ENCODE results near the gene CEP128.

Gene CEP128

DNA sequence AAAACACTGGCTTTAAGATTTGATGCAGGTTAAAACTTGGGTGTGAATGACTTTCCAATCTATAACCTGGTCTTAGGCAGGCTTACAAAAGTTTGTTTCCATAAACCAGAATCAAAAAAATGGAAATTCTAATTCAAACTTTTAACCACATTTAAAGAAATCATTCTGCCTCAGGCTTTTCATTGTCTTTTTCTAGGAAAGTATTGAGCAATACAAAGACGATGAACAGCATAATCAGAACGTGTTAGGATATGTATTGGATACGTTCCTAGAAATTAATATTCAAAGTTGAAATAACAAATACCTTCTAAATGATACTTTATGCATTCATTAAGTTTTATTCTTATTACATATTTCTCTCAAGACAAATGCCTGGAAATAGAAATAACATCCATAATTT is 172.9 kb downstream of the CEP128 start:
- DNase-seq, result no peak

GRCh38 chr14:80764921-80765507 is 176.5 kb downstream of the CEP128 start:
- DNase-seq, result no peak

DNA sequence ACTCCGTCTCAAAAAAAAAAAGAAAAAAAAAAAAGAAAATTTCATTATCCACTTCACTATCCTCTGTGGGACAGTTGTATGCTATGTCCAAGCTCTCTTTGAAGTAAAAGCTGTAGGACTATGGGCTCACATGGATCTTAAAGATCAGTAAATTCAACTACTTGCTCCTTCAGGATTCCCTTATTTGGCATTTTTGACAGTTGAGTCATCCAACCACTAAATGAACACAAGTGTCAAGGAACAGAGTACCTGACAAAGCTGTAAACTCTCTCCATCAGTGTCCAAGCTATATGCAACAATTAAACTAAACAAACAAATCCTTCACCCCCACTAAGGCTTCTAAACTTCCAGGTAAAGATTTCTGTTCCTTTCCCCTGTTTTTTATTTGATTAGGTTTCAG is 177.0 kb downstream of the CEP128 start:
- DNase-seq, result no peak

DNA sequence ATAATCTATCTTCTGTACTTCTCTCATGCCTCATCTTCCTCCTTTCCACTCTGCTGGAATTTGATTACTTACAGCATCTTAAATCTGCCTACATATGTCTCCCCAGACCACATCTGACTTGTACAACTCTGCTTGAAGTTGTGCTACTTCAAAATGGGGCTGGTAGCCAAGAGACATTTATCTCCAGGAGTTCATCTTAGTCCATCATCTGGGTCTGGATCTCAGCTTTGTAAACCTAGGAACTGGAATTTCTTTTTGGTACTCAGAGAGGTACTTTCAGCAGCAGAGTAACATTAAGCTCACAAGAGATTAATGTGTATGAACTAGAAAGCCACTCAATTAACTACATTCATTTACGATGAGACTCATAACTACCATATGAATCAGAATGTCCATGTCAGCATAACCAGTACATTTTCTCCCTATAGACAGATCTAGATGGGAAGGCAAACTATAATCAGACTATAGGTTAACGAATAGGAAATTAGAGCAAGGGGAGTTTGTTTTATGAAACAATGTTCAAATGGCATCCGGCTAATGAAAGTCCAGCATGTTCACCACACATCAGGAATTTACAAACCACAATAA is 178.8 kb downstream of the CEP128 start:
- DNase-seq, result no peak

DNA sequence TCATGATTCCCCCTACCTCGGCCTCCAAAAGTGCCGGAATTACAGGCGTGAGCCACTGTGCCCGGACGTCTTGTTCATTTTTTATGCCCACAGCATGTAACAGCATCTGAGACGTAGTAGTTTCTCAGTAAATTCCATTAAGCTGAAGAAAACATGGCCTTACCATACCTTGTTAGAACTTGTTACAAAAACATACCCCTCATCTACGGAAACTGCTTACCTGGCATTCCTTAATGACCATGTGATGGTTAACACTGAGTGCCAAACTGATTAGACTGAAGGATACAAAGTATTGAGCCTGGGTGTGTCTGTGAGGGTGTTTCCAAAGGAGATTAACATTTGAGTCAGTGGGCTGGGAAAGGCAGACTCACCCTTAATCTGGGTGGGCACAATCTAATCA is 186.8 kb downstream of the CEP128 start:
- no peak for DNase-seq

GRCh38 chr14:80751285-80751684 is 190.3 kb downstream of the CEP128 start:
- no peak for DNase-seq

GRCh38 chr14:80726211-80726610 is 215.3 kb downstream of the CEP128 start:
- no peak for DNase-seq

DNA sequence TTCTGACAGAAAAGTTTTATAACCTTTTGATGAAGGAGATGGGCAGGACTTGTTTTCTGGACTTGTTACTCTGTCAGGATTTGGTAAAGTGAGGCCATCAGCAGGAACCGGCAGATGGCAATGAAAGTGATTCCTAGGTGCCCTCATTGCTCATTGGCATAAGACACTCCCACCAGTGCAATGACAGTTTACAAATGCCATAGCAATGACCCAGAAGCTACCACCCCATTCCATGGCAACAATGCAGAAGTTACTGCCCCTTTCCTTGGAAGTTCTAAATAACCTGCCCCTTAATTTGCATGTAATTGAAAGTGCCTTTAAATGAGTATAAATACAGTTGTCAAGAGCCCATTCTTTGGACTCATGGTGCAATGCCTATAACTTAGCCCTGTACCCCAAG is 222.6 kb downstream of the CEP128 start:
- DNase-seq, result no peak

- DNase-seq, result no peak
Observed at GRCh38 chr14:80714474-80714873, 227.1 kb downstream of the CEP128 start.

DNA sequence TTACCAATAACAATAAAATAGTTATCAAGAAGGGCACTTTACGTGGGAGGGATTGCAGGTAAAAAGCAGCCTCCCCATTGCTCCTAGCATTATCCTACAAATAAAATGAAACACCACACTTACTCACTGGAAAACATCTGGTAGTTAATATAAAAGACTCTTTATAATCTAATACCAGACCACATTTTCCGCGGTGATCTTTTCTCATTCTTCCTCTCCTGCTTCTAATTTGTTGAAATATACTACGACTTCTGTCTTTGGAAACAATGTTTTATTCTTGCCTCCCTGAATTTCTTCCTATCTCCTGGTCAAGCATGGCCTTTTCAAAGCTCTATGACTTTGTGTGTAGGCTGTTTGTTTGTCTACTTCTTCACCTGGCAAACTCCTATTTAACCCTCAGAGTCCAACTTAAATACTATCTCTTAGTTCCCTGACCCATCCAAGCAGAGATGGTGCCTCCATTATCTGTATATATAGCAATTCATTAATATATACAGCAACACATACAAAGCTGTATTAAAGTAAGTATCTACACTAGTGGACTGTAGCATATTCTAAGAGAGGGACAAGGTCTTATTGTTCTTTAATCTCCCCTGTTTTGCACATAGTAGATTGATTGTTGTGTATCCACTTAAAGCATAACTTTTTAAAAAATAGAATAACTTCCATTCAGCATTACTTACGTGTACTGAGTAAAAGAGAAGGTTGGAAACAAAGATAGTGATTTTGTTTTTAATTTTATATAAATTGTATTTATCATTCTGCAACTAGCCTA is 228.3 kb downstream of the CEP128 start:
- DNase-seq, result no peak

GRCh38 chr14:80705241-80705980 is 236.1 kb downstream of the CEP128 start:
- no peak for DNase-seq

DNA sequence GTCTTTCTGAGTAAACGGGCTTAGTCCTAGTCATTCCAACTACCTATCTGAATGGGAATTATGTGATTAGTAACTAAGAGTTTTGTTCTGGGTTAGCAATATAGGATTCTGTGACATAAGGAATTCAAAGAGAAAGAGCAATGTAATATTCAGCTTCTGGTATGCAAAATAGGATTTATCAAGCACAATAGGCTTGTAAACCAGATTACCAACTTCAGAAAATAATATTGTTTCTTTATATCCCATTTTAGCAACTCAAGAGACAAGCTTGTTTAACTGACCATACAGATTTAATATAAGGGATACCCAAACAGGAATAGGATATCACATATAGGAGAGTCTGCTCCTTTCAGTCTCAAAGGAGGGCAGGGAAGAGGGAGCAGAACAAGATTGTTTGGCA is 240.9 kb downstream of the CEP128 start:
- DNase-seq, result no peak

GRCh38 chr14:80699861-80700260 is 241.7 kb downstream of the CEP128 start:
- no peak for DNase-seq

DNA sequence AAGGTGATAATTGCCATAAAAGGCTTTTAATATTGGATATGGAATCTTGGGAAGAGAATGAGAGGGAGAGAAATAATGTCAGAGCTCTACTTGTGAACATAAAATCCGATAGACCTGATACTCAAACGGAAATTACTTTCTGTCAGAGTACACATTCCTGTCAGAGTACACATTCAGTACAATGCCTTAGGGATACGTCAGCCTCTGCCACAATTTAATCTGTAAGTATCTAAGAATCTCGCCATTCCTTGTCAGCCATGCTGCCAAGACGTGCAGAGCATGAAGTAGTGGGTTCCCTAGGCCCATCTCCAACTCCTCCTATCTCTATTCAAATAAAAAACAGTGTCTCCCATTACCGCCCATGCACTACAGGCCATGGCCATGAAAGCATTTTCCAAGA is 242.6 kb downstream of the CEP128 start:
- DNase-seq, result no peak

- no peak for DNase-seq
Observed at GRCh38 chr14:80695869-80696268, 245.7 kb downstream of the CEP128 start.

DNA sequence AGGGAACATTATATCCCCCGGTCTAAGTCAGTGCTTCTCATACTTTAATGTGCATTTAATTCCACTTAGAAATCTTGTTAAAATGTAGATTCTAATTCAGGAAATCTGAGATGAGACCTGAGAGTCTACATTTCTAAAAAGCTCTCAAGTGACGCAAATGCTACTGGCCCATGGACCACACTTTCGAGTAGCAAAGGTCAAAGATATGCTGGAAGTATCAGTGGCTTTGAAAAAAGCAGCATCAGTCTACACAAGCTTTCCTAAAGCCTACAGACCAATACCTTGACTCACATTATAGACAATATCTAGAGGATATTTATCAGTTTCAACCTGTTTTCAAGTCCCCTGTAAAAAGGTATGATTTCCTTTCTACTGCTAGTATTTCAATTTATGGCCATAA is 248.6 kb downstream of the CEP128 start:
- no peak for DNase-seq

DNA sequence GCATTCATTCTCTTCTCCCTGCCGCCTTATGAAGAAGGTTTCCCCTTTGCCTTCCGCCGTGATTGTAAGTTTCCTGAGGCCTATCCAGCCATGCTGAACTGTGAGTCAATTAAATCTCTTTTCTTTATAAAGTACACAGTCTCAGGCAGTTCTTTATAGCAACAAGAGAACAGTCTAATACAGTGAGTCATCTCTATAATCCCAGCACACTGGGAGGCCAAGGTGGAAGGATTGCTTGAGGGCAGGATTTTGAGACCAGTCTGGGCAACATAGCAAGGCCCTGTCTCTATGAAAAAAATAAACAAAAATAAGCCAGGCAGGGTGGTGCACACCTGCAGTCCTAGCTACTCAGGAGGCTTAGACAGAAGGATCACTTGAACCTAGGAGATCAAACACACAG is 259.9 kb downstream of the CEP128 start:
- no peak for DNase-seq

GRCh38 chr14:80679273-80679672 is 262.3 kb downstream of the CEP128 start:
- no peak for DNase-seq

- DNase-seq, result no peak
Observed at GRCh38 chr14:80678436-80678835, 263.1 kb downstream of the CEP128 start.

- no peak for DNase-seq
Observed at GRCh38 chr14:80669426-80669825, 272.1 kb downstream of the CEP128 start.

- no peak for DNase-seq
Observed at GRCh38 chr14:80664576-80664975, 277.0 kb downstream of the CEP128 start.

DNA sequence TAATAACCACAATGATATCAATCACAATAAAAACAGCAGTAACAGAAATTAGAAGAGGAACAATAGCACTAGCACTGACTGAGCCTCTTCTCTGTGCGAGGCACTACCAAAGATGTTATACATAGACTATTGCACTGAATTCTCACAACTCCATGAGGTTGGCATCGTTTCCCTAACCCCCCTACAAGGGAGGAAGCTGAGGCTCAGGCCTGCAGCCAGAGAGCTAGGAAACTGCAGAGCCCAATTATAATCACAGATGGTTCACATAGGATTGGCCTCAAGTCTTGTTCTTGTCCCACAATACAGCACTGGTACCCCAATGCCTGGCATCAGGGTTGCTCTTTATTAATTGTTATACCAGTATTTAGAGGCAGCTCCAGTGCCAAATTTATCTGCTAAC is 278.0 kb downstream of the CEP128 start:
- no peak for DNase-seq

- no peak for DNase-seq
Observed at GRCh38 chr14:80659783-80660182, 281.8 kb downstream of the CEP128 start.

DNA sequence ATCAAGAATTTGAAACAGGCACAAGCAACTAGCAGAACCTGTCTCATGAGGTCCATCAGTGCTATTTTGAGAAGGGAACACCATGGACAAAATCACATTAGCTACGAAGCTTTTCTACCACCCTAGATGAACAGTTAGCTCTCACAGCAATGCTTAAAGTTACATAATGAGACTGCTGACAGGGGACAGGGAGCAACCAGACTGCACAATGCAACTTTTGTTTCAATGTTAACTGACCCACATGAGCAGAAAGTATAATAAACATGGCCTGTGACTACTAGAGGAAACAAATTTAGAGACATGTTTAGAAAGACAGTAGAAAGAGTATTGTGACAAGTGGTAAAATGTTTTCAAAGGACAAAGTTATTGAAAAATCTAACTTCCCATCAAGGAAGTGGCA is 282.8 kb downstream of the CEP128 start:
- DNase-seq, result no peak
